ENCODE measurements around the gene EPB41L3. TPM values are rescaled to one million over a fixed set of nuclear protein-coding genes. Genes with fewer than 3 reads are reported as not detected.
"Not testable (repeated sequence)": the region's sequence is repeated elsewhere in the genome, so short reads cannot be mapped to it uniquely, and the experiment has no call there.

Gene EPB41L3
- total RNA-seq, 2 experiments from 2014 or later: 1.9 to 3.4 TPM

DNA sequence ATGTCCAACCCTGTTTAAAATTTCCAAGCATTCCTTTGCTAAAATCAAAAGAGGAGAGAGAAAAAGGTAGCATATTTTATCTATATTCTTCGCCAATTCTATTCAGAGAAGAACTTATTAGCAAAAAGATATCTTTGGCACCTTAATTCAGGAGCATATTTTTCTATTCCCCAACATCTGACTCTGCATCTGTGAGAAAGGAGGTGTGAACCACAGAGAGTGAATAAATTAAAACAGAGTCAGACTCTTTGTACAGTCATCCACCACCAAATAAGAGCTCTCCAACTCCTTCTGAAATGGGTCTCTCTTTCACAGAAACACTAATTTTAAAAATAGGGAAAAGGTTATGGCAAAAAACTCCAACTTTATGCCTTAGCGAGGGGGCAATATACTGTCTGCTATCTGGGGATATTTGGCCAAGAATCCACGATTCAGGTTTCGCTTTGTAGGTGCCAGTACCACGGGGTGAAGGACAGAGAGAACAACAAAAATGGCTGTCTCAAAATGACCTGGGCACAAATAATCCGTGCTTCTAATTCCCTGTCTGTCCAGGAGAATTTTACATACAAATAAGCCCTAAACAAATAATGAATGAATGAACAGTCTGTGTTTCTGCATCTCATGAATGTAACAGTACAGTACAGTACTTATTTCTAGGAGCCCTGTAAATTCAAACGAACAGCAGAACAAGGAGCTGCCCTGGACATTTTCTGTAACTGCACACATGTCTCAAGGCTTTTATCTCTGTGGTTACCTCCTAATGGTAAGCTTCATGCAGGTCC lies 43.4 kb downstream of the EPB41L3 start:
- ATAC-seq (ENCODE audit: low read depth) (no peak), DNase-seq (no peak)
- POLR2A ChIA-PET: no interaction called here
- Mint-ChIP-seq H3K27me3 (peaks cover 7% of the 10 kb centered on the region), H3K9me3 (no peaks in the 10 kb centered on the region), H3K27ac (no peak overlapping the region), H3K36me3 (no peaks in the 10 kb centered on the region), H3K4me3 (no peak overlapping the region), H3K4me1 (no peaks in the 10 kb centered on the region)

DNA sequence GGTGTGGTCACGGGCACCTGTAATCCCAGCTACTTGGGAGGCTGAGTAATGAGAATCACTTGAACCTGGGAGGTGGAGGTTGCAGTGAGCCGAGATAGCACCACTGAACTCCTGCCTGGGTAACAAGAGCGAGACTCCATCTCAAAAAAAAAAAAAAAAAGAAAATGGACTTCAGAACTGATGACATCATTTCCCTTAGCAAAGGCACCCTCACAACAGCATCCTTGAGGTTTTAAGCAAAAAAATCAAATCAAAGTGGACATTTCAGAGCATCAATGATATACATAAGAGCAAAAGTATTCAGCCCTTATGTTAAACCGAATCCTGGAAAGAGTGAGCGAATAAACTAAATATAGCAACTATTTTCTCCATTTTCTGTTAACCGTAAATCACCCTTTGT lies 45.3 kb downstream of the EPB41L3 start:
- Mint-ChIP-seq H3K4me1 (no peaks in the 10 kb centered on the region), H3K27ac (no peak overlapping the region), H3K9me3 (no peaks in the 10 kb centered on the region), H3K27me3 (peaks cover 7% of the 10 kb centered on the region), H3K4me3 (no peak overlapping the region), H3K36me3 (no peaks in the 10 kb centered on the region)
- DNase-seq (no peak), ATAC-seq (ENCODE audit: low read depth) (no peak)
- POLR2A ChIA-PET: no interaction called here

DNA sequence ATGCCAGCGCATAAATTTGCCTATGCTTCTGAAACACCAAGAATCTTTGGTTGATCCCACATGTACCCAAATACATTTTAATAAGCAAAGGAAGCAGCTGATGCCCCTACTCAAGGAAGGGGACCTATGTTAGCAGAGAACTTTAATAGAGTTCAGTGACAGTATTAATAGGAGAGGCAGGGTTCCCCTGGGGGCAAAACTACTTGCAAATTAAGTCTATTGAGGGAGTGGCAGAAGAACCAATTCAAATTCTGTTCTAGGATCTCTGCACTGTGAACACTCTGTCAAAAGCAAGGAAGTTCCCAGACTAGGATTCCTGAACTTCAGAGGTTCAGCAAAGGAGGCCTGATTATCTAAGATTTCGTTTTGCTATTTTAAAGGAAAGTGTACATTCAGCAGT lies 47.5 kb downstream of the EPB41L3 start:
- H3K9me3 Mint-ChIP-seq: no peaks in the 10 kb centered on the region
- POLR2A ChIA-PET: no interaction called here
- H3K36me3 Mint-ChIP-seq: no peaks in the 10 kb centered on the region
- ATAC-seq (ENCODE audit: low read depth) (no peak), DNase-seq (no peak)
- no peaks in the 10 kb centered on the region for H3K4me1 Mint-ChIP-seq
- no peak overlapping the region for H3K4me3 Mint-ChIP-seq
- H3K27ac Mint-ChIP-seq: no peak overlapping the region
- peaks cover 3% of the 10 kb centered on the region for H3K27me3 Mint-ChIP-seq

DNA sequence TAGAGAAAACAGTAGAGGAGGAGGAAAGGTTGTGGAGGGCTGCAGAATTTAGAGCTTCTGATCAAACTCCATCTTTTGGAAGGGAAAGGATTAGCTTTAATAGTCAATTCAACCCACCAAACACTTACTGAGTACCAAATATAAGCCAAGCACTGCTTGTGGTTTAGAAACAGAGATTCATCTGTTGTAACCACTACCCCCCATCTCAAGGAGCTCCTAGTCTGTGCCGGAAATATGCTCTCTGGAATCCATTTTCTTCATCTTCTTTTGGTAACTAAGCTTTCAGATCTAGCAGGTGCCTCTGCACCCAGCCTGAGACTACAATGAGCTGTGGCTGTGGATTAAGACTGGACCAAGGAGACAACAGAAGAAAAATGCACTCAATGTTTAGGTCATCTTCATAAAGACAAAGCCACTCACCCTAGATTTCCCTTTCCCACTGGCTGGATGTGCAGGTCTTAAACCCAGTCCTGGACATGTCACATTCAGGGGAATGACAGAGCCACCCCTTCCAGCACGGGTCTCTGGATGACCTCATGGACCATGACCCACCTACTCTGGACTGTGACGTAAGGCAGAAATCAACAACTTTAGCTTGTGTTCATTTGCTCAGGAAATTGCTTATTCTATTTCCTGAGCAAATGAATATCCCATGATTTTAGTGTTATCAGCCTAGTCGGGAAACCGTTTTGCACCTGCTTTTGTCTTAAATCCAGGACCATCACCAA lies 52.9 kb downstream of the EPB41L3 start:
- H3K27me3 Mint-ChIP-seq: no peaks in the 10 kb centered on the region
- H3K9me3 Mint-ChIP-seq: peaks cover 2% of the 10 kb centered on the region
- POLR2A ChIA-PET: no interaction called here
- no peaks in the 10 kb centered on the region for H3K36me3 Mint-ChIP-seq
- no peak for DNase-seq
- H3K4me1 Mint-ChIP-seq: no peaks in the 10 kb centered on the region
- H3K27ac Mint-ChIP-seq: no peak overlapping the region
- no peak for ATAC-seq (ENCODE audit: low read depth)
- H3K4me3 Mint-ChIP-seq: no peak overlapping the region

DNA sequence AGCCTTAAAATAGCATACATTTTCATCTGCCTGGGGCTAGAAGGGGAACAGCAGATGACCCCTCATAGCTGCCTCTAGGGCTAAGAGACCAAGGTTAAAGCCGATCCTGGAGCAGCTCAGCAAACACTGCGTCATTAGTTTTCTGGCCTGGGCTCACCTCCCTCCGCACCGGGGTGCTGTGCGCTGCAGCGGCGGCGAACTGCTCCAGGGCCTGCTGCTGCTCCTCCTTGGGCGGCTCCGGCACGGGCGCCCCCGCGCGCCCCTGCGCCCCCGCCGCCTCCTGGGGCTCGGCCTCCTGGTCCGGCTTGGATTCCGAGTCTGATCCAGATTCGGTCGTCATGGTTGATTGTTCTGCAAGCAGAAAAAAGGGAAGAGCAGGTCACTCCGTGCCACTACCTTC lies 55.0 kb downstream of the EPB41L3 start:
- POLR2A ChIA-PET: no interaction called here

DNA sequence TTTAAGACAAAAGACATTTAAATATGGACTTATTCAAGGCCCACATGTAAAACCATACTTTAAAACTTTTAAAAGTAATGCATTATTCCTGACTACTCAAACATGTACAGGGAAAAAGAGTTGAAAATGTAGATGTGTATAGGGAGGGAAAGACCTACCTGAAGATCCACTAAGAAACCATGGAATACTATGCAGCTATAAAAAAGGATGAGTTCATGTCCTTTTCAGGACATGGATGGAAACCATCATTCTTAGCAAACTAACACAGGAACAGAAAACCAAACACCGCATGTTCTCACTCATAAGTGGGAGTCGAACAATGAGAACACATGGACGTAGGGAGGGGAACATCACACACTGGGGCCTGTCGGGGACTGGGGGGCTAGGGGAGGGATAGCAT lies 55.8 kb downstream of the EPB41L3 start:
- H3K4me1 Mint-ChIP-seq; ATAC-seq (ENCODE audit: low read depth); H3K36me3 Mint-ChIP-seq; H3K27me3 Mint-ChIP-seq; POLR2A ChIA-PET; DNase-seq; H3K27ac Mint-ChIP-seq; H3K9me3 Mint-ChIP-seq; H3K4me3 Mint-ChIP-seq: not testable (repeated sequence)

More for the DNA sequence above, 55.0 kb downstream of the EPB41L3 start:
- H3K27me3 Mint-ChIP-seq: no peaks in the 10 kb centered on the region
- no peak for ATAC-seq (ENCODE audit: low read depth)
- H3K36me3 Mint-ChIP-seq: no peaks in the 10 kb centered on the region
- no peak overlapping the region for H3K27ac Mint-ChIP-seq
- H3K4me1 Mint-ChIP-seq: no peaks in the 10 kb centered on the region
- no peak overlapping the region for H3K4me3 Mint-ChIP-seq
- no peak for DNase-seq
- H3K9me3 Mint-ChIP-seq: peaks cover 2% of the 10 kb centered on the region

DNA sequence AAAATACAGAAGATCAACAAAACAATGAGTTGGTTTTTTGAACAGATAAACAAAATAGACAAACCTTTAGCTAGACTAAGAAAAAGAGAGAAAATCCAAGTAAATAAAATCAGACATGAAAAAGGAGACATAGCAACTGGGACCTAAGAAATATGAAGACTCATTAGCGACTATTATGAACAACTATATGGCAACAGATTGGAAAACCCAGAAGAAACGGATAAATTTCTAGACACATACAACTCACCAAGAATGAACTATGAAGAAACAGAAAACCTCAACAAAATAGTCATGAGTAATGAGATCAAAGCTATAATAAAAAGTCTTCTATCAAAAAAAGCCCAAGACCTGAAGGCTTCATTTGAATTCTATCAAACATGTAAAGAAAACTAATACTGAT lies 59.3 kb downstream of the EPB41L3 start:
- no peak overlapping the region for H3K4me3 Mint-ChIP-seq
- POLR2A ChIA-PET: no interaction called here
- peaks cover 2% of the 10 kb centered on the region for H3K36me3 Mint-ChIP-seq
- no peaks in the 10 kb centered on the region for H3K27me3 Mint-ChIP-seq
- no peak for DNase-seq
- ATAC-seq (ENCODE audit: low read depth): no peak
- peaks cover 6% of the 10 kb centered on the region for H3K9me3 Mint-ChIP-seq
- no peaks in the 10 kb centered on the region for H3K4me1 Mint-ChIP-seq
- H3K27ac Mint-ChIP-seq: no peak overlapping the region

DNA sequence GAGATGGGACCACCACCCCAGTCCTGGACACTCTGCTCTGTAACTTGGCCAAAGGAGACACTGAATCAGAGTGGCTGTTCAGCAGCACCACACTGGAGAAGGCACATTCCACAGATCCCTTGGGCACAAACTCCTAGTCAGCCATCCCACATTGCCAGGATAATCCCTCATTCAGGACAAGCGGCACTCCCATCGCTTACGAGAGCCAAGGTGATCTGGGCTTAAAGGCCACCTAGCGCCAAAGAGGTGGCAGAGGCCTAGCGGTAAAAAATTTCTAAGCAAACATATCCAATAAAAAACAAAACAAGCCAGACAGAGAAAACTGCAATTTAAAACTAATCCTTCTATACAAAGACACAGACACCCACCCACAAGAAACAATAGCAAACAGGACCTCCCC lies 62.2 kb downstream of the EPB41L3 start:
- Mint-ChIP-seq H3K27me3 (peaks cover 4% of the 10 kb centered on the region), H3K27ac (no peak overlapping the region), H3K4me1 (no peaks in the 10 kb centered on the region)

DNA sequence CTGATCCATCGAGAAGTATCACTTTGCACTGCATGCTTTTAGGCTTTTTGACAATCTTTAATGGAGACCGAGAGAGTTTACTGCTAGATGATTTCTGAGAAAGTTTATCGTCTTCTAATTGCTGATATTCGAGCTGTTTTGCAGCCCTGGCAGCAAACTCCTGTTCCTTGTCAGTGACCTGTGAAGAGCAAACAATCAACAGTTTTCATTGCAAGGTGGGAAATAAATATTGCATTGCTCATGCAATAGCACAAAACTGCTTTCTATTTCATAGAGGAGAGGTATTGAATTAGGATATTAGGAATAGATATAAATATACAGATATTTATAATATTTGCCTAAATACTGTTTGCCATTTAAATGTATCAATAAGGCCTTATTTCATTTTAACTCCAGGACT lies 65.5 kb downstream of the EPB41L3 start:
- Mint-ChIP-seq H3K27me3 (peaks cover 4% of the 10 kb centered on the region), H3K4me3 (no peak overlapping the region), H3K4me1 (no peaks in the 10 kb centered on the region), H3K36me3 (peaks cover 2% of the 10 kb centered on the region), H3K9me3 (peaks cover 6% of the 10 kb centered on the region), H3K27ac (no peak overlapping the region)
- DNase-seq (no peak), ATAC-seq (ENCODE audit: low read depth) (no peak)
- POLR2A ChIA-PET: no interaction called here

More for the DNA sequence above, 62.2 kb downstream of the EPB41L3 start:
- no peak for ATAC-seq (ENCODE audit: low read depth)
- POLR2A ChIA-PET: no interaction called here
- Mint-ChIP-seq H3K4me3 (no peak overlapping the region), H3K36me3 (peaks cover 2% of the 10 kb centered on the region), H3K9me3 (peaks cover 4% of the 10 kb centered on the region)
- no peak for DNase-seq

DNA sequence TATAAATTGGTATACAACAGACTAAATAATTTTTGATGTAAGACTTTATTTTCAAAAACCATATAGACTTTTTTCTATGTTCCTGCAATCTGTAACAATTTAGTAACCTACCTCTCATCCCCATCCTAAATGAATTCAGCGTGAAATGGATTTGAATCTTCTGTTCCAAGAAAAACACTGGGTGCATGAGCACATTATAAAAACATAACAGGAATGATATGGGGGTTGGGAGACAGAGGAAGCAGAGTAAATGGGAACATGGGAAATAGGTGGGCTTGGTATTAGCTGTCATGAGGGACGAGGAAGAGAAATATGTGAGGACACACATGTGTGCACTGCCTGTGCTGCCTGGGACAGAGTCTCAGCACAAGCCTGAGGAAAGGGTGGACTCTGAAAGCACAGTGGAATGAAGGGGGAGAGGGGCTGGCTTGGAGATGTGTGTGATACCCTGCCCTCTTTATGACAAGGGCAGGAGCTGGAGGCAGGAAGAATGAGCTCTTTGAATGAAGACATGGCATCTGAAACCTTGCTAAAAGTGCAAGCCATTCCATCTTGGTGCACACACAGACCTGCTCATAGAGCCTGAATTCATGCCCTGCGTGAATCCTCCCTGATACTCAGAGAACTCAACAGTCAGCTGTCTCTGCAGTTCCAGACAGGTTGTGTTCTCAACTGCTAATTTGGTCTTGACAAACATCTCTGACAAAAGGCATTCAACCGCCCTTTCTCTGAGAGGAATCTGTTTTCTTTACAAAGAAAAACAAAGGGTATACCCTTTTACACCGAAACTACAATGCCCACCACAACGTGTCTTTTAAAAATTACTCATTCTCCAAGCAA lies 66.6 kb downstream of the EPB41L3 start:
- no peaks in the 10 kb centered on the region for H3K4me1 Mint-ChIP-seq
- no peak for ATAC-seq (ENCODE audit: low read depth)
- H3K36me3 Mint-ChIP-seq: peaks cover 1% of the 10 kb centered on the region
- POLR2A ChIA-PET: no interaction called here
- H3K4me3 Mint-ChIP-seq: no peak overlapping the region
- no peak overlapping the region for H3K27ac Mint-ChIP-seq
- H3K9me3 Mint-ChIP-seq: peaks cover 4% of the 10 kb centered on the region
- no peak for DNase-seq
- H3K27me3 Mint-ChIP-seq: peaks cover 4% of the 10 kb centered on the region

DNA sequence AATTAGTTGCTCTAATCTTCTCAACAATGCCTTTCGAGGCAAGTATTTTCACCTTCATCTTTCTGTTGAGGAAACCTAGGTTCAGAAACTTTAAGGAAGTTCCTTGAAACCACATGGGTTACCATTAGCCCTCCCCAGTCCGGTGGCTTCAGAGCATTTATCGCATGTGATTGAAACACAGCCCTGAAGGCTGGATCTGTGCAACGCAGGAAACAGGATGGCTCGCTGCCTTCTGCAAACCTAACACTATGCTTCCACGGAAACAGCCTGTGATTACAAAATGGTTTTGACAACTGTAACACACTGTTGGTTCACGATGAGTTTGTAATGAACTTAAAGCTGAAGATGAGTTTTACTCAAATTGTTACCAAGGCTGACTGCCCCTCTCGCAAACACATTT lies 68.5 kb downstream of the EPB41L3 start:
- ATAC-seq (ENCODE audit: low read depth) (no peak), DNase-seq (no peak)
- POLR2A ChIA-PET: no interaction called here
- Mint-ChIP-seq H3K4me1 (no peaks in the 10 kb centered on the region), H3K9me3 (peaks cover 3% of the 10 kb centered on the region), H3K4me3 (no peak overlapping the region), H3K27ac (no peak overlapping the region), H3K36me3 (no peaks in the 10 kb centered on the region), H3K27me3 (peaks cover 4% of the 10 kb centered on the region)

DNA sequence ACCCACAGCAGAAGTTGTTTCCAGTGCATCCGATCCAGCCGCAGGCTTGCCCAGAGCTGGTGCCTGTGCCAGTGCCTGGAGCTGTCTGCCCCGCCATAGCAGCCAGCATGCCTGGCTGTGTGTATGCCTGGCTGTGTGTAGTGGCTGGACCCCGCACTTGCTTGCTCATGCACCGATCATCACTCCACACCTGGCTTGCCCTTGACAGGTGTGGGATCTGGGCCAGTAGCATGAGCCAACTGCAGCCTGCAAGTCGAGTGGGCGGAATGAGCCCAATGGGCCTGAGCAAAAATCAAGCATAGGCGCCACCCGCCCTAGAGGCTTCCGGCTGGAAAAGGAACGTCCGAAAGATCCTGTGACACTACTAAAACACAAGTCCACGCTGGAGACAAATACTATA lies 74.5 kb downstream of the EPB41L3 start:
- POLR2A ChIA-PET: no interaction called here
- no peaks in the 10 kb centered on the region for H3K4me1 Mint-ChIP-seq
- H3K27ac Mint-ChIP-seq: no peak overlapping the region
- DNase-seq (no peak), ATAC-seq (ENCODE audit: low read depth) (no peak)
- H3K36me3 Mint-ChIP-seq: no peaks in the 10 kb centered on the region
- H3K27me3 Mint-ChIP-seq: peaks cover 4% of the 10 kb centered on the region
- H3K4me3 Mint-ChIP-seq: no peak overlapping the region
- peaks cover 3% of the 10 kb centered on the region for H3K9me3 Mint-ChIP-seq

DNA sequence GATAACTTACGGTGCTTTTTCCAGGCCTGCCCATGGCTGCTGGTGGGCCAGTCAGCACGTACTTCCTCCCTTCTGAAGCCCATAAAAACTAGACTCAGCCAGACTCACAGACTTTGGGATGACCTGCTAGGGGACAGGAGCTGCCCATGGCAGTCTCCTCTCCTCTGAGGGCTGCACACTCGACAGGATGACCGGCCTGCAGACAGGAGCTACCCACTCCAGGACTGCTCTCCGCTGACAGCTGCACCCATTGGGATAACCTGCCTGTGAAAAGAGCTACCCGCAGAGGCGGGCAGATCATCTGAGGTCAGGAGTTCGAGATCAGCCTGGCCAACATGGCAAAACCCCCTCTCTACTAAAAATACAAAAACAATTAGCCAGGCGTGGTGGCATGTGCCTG lies 75.4 kb downstream of the EPB41L3 start:
- peaks cover 4% of the 10 kb centered on the region for H3K27me3 Mint-ChIP-seq
- H3K27ac Mint-ChIP-seq: no peak overlapping the region
- DNase-seq (no peak), ATAC-seq (ENCODE audit: low read depth) (no peak)
- H3K4me3 Mint-ChIP-seq: no peak overlapping the region
- H3K9me3 Mint-ChIP-seq: no peaks in the 10 kb centered on the region
- H3K36me3 Mint-ChIP-seq: no peaks in the 10 kb centered on the region
- no peaks in the 10 kb centered on the region for H3K4me1 Mint-ChIP-seq
- POLR2A ChIA-PET: no interaction called here

DNA sequence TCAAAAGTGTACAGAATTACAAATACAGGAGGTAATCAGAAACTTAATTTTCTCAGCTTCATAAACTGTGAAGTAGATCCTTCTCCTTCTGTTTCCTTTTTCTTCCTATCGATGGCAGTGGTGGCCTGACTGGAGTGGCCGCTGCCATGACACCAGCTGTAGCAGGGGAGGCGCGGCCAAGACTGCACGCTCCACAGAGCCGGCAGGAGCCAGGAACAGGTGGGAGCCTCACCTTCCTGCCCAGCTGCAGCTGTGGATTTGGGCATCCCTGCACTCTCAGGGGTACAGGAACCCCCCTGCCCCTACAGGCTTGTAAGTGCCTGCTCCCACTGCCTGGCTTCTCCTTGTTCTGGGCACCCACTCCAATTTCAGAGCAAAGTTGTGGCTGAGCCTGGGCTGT lies 76.1 kb downstream of the EPB41L3 start:
- Mint-ChIP-seq H3K4me1 (no peaks in the 10 kb centered on the region), H3K9me3 (no peaks in the 10 kb centered on the region), H3K27ac (no peak overlapping the region), H3K36me3 (no peaks in the 10 kb centered on the region), H3K4me3 (no peak overlapping the region), H3K27me3 (peaks cover 4% of the 10 kb centered on the region)
- ATAC-seq (ENCODE audit: low read depth) (no peak), DNase-seq (no peak)
- POLR2A ChIA-PET: no interaction called here

All from activated naive CD8-positive, alpha-beta T cell treated with anti-CD3 and anti-CD28 coated beads, Interleukin-2, amount 10 ng/mL, durations not matched to agents 7 days and 5 days (primary cell).